CD4-positive, alpha-beta memory T cell (primary cell): ENCODE data around the gene FMN1. TPM values are rescaled to one million over a fixed set of nuclear protein-coding genes. Genes with fewer than 3 reads are reported as not detected.

Source experiments
- CTCF ChIA-PET: fragments of 350-600 bp; sonication (Branson Sonifier 250); formaldehyde crosslinking; loops from one replicate; lab custom pipeline; 2021; ENCODE audit warnings: inconsistent platforms; ENCODE audit not compliant: partially characterized antibody; lab: Charles Lee
- POLR2A ChIA-PET: fragments of 350-600 bp; sonication (Branson Sonifier 250); formaldehyde crosslinking; loops from one replicate; lab custom pipeline; 2021; ENCODE audit not compliant: partially characterized antibody; lab: Charles Lee
- DNase-seq, 5 donors: peaks; one replicate each; pipeline versions ENCODE4 v3.0.0 to v3.0.0-alpha.2; 2020 to 2022; ENCODE audit warnings: mixed read lengths in 1 of 5
- H3K27ac ChIP-seq: one replicate; pipeline ENCODE4 v1.7.0; 2013; ENCODE audit warnings: low read depth, low read length
- H3K27me3 ChIP-seq: 2 replicates; pipeline ENCODE4 v1.7.0; 2013; ENCODE audit warnings: mild to moderate bottlenecking, low read length, moderate library complexity; ENCODE audit not compliant: insufficient read depth
- H3K36me3 ChIP-seq: 2 replicates; pipeline ENCODE4 v1.7.0; 2013; ENCODE audit warnings: mild to moderate bottlenecking, low read length, moderate library complexity; ENCODE audit not compliant: insufficient read depth
- H3K4me1 ChIP-seq: 2 replicates; pipeline ENCODE4 v1.7.0; 2013; ENCODE audit warnings: mild to moderate bottlenecking, low read length, moderate library complexity; ENCODE audit not compliant: insufficient read depth
- H3K4me3 ChIP-seq, 2 donors: one replicate each; pipeline ENCODE4 v1.7.0; 2013; ENCODE audit warnings: low read length in 2 of 2, mild to moderate bottlenecking in 1 of 2
- H3K9me3 ChIP-seq, 2 donors: one replicate each; pipeline ENCODE4 v1.7.0; 2013; ENCODE audit warnings: low read length in 2 of 2, control low read depth in 1 of 2; ENCODE audit not compliant: control insufficient read depth in 1 of 2
- H3K27ac Mint-ChIP-seq, 7 donors: one replicate each; pipeline ENCODE4 v1.8.0; 2020 to 2021; ENCODE audit warnings: mixed read lengths in 7 of 7, mild to moderate bottlenecking in 6 of 7, inconsistent platforms in 3 of 7, moderate library complexity in 3 of 7
- H3K27me3 Mint-ChIP-seq, 2 donors: one replicate each; pipeline ENCODE4 v1.8.0; 2020 to 2021; ENCODE audit warnings: mixed read lengths in 2 of 2
- H3K36me3 Mint-ChIP-seq, 2 donors: one replicate each; pipeline ENCODE4 v1.8.0; 2020 to 2021; ENCODE audit warnings: mixed read lengths in 2 of 2, inconsistent platforms in 1 of 2, mild to moderate bottlenecking in 1 of 2
- H3K4me1 Mint-ChIP-seq, 4 donors: one replicate each; pipeline ENCODE4 v1.8.0; 2020 to 2021; ENCODE audit warnings: mixed read lengths in 4 of 4, mild to moderate bottlenecking in 1 of 4
- H3K4me3 Mint-ChIP-seq, 8 donors: one replicate each; pipeline ENCODE4 v1.8.0; 2020 to 2021; ENCODE audit warnings: mixed read lengths in 8 of 8, mild to moderate bottlenecking in 7 of 8, moderate library complexity in 6 of 8, inconsistent platforms in 3 of 8
- H3K9me3 Mint-ChIP-seq, 8 donors: one replicate each; pipeline ENCODE4 v1.8.0; 2020 to 2021; ENCODE audit warnings: mixed read lengths in 8 of 8, mild to moderate bottlenecking in 5 of 8, inconsistent platforms in 3 of 8, moderate library complexity in 1 of 8
- intact Hi-C: fragments of 100-400 bp; cut with micrococcal nuclease; formaldehyde crosslinking; loops from one replicate; pipeline ENCODE4 v1.15.1; 2023
- polyA plus RNA-seq, 2 donors: library from polyadenylated mRNA; unstranded; fragments of 300-500 nt; fragmentation: Illumina TruSeq; gene quantifications; one replicate each; pipeline ENCODE4 v1.2.3, GENCODE V29; 2021
- total RNA-seq, 2 experiments: library from RNA; stranded (reverse); gene quantifications; one replicate each; pipeline ENCODE4 v1.2.3, GENCODE V29; 2021

The FMN1 gene
- total and polyA plus RNA-seq, 4 experiments from 2014 or later = 0.02 to 0.84 (median 0.38) TPM

DNA sequence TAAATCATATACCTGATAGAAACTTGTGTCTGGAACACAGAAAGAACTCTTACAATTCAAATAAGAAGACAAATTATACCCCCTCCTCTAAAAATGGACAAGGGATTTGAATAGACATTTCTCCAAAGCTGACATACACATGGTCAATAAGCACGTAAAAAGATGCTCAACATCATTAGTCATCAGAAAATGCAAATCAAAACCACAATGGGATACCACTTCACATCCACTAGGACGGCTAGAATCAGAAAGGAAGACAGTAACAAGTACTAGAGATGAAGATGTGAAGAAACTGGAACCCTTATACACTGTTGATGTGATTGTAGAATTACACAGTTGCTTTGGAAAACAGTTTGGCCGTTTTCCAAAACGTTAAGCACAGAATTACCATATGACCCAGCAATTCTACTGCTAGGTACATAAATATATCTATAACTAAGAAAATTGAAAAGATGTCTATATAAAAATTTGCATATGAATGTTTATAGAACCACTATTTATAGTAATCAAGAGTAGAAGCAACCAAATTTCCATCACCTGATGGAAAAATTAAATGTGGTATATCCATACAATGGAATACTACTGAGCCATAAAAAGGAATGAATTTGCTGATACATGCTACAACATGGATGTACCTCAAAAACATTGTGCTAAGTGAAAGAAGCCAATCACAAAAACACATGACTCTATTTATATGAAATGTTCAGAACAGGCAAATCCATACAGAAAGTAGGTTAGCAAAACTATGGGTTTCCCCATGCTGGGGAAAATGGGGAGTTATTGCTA is 415.9 kb downstream of the FMN1 start:
- Histone ChIP-seq H3K9me3 (peaks cover 0 to 3% of the 10 kb centered on the region in 2 donors), H3K27me3 (no peaks in the 10 kb centered on the region), H3K4me3 (no peak overlapping the region), H3K27ac (no peak overlapping the region), H3K4me1 (no peaks in the 10 kb centered on the region), H3K36me3 (no peaks in the 10 kb centered on the region)
- Mint-ChIP-seq H3K36me3 (no peaks in the 10 kb centered on the region), H3K4me3 (no peak overlapping the region), H3K4me1 (no peaks in the 10 kb centered on the region), H3K27me3 (peaks cover 4 to 12% of the 10 kb centered on the region in 2 donors), H3K27ac (no peak overlapping the region), H3K9me3 (peaks cover 0 to 13% (median 4%) of the 10 kb centered on the region in 8 donors)
- CTCF ChIA-PET = no interaction called here
- no peak for DNase-seq
- intact Hi-C loops = no loop called here
- POLR2A ChIA-PET = no interaction called here

GRCh38 chr15:32775103-32775502 is 419.4 kb downstream of the FMN1 start:
- Histone ChIP-seq H3K4me3 (no peak overlapping the region), H3K36me3 (no peaks in the 10 kb centered on the region), H3K9me3 (peaks cover 0 to 3% of the 10 kb centered on the region in 2 donors), H3K4me1 (no peaks in the 10 kb centered on the region), H3K27me3 (no peaks in the 10 kb centered on the region), H3K27ac (no peak overlapping the region)
- no peak for DNase-seq
- POLR2A ChIA-PET = no interaction called here
- Mint-ChIP-seq H3K4me1 (no peaks in the 10 kb centered on the region), H3K27ac (no peak overlapping the region), H3K36me3 (no peaks in the 10 kb centered on the region), H3K4me3 (no peak overlapping the region), H3K27me3 (peaks cover 4 to 10% of the 10 kb centered on the region in 2 donors), H3K9me3 (peaks cover 0 to 10% (median 5%) of the 10 kb centered on the region in 8 donors)
- intact Hi-C loops = no loop called here
- CTCF ChIA-PET = no interaction called here

DNA sequence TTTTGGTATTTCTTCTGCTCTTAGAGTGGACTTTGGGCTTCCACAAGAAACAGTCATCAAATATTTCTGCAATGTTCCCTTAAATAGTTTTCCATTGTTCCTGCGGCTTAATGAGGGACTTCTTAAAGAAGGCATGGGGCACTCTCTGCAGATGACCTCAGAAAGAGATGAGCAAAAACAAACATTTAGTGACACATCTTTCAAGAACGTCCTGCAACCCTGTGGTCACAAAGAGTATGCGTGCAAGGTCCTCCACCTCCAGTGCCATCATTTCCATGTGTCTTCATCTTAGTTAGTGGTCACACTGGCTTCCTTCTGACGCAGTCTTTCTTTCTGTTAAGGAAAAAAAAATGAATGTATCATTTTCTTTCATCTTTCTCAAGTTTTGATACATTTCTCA is 420.5 kb downstream of the FMN1 start:
- Mint-ChIP-seq H3K4me1 (no peaks in the 10 kb centered on the region), H3K36me3 (no peaks in the 10 kb centered on the region), H3K4me3 (no peak overlapping the region), H3K9me3 (peaks cover 0 to 4% (median under 1%) of the 10 kb centered on the region in 8 donors), H3K27ac (no peak overlapping the region), H3K27me3 (peaks cover 1 to 12% of the 10 kb centered on the region in 2 donors)
- peaks cover 0 to 3% of the 10 kb centered on the region in 2 donors for H3K9me3 ChIP-seq
- ChIA-PET CTCF (no interaction called here), POLR2A (no interaction called here)
- DNase-seq = no peak
- H3K36me3 ChIP-seq = no peaks in the 10 kb centered on the region
- H3K27ac ChIP-seq = no peak overlapping the region
- no peaks in the 10 kb centered on the region for H3K4me1 ChIP-seq
- no peaks in the 10 kb centered on the region for H3K27me3 ChIP-seq
- intact Hi-C loops = no loop called here
- no peak overlapping the region for H3K4me3 ChIP-seq

DNA sequence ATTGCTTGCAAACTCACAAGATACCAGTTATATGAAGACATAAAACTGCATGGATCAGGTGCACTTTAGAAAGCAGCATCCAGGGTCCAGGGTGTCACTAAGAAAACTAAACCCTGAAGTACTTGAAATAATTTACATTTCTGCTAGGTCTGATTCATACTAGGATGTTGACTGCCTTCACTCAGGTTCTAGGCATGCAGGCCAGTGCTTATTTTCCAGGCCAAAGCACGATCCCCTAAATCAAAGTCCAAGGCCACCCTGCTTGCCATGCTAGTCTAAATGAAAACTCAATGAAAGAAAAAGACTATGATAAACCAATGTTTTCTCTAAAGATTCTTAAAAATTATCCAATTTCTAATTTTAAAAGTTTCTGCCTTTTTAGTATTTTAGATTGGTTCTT is 427.3 kb downstream of the FMN1 start:
- ChIA-PET CTCF (no interaction called here), POLR2A (no interaction called here)
- Histone ChIP-seq H3K4me1 (no peaks in the 10 kb centered on the region), H3K4me3 (no peak overlapping the region), H3K27me3 (no peaks in the 10 kb centered on the region), H3K9me3 (no peaks in the 10 kb centered on the region), H3K27ac (no peak overlapping the region), H3K36me3 (no peaks in the 10 kb centered on the region)
- H3K36me3 Mint-ChIP-seq = no peaks in the 10 kb centered on the region
- H3K27me3 Mint-ChIP-seq = peaks cover 9 to 12% of the 10 kb centered on the region in 2 donors
- H3K9me3 Mint-ChIP-seq = peaks cover 0 to 2% (median 0%) of the 10 kb centered on the region in 8 donors
- no peak overlapping the region for H3K4me3 Mint-ChIP-seq
- H3K27ac Mint-ChIP-seq = no peak overlapping the region
- H3K4me1 Mint-ChIP-seq = no peaks in the 10 kb centered on the region
- DNase-seq = no peak
- intact Hi-C loops = no loop called here

- H3K27ac ChIP-seq = no peak overlapping the region
- no peaks in the 10 kb centered on the region for H3K4me1 ChIP-seq
- H3K36me3 Mint-ChIP-seq = no peaks in the 10 kb centered on the region
- no peak overlapping the region for H3K4me3 ChIP-seq
- H3K27ac Mint-ChIP-seq = no peak overlapping the region
- DNase-seq = no peak
- intact Hi-C loops = no loop called here
- peaks cover 0 to 4% (median 0%) of the 10 kb centered on the region in 8 donors for H3K9me3 Mint-ChIP-seq
- H3K4me3 Mint-ChIP-seq = no peak overlapping the region
- no peaks in the 10 kb centered on the region for H3K27me3 ChIP-seq
- peaks cover 9 to 15% of the 10 kb centered on the region in 2 donors for H3K27me3 Mint-ChIP-seq
- no peaks in the 10 kb centered on the region for H3K36me3 ChIP-seq
- ChIA-PET POLR2A (no interaction called here), CTCF (no interaction called here)
- H3K9me3 ChIP-seq = no peaks in the 10 kb centered on the region
- no peaks in the 10 kb centered on the region for H3K4me1 Mint-ChIP-seq
These were observed 428.4 kb downstream of the FMN1 start for GRCh38 chr15:32766101-32766500.

- no peaks in the 10 kb centered on the region for H3K27me3 ChIP-seq
- DNase-seq = no peak
- no peaks in the 10 kb centered on the region for H3K9me3 ChIP-seq
- POLR2A ChIA-PET = no interaction called here
- peaks cover 0 to 4% (median 0%) of the 10 kb centered on the region in 8 donors for H3K9me3 Mint-ChIP-seq
- peaks cover 7 to 16% of the 10 kb centered on the region in 2 donors for H3K27me3 Mint-ChIP-seq
- no peaks in the 10 kb centered on the region for H3K36me3 Mint-ChIP-seq
- intact Hi-C loops = no loop called here
- CTCF ChIA-PET = no interaction called here
- no peak overlapping the region for H3K4me3 ChIP-seq
- no peaks in the 10 kb centered on the region for H3K4me1 Mint-ChIP-seq
- H3K27ac Mint-ChIP-seq = no peak overlapping the region
- H3K4me1 ChIP-seq = no peaks in the 10 kb centered on the region
- no peak overlapping the region for H3K27ac ChIP-seq
- no peaks in the 10 kb centered on the region for H3K36me3 ChIP-seq
- H3K4me3 Mint-ChIP-seq = no peak overlapping the region
These were observed 429.3 kb downstream of the FMN1 start for GRCh38 chr15:32765236-32765635.

DNA sequence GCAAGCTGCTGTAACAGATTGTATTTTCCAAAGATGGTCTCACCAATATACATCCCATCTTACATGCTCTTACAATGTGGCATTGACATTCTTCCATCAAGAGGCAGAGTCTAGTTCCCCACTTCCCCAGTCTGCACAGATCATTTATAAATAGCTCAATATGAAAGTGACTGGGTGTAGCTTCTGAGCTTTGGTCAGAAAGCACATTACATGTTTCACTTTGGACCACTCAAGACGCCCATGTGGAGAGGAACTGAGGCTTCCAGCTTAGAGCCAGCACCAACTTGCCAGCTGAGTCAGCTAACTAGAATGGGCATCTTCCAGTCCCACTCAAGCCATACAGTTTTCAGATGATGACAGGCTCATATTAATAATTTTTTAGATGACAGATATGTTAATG is 431.2 kb downstream of the FMN1 start:
- intact Hi-C loops = no loop called here
- Histone ChIP-seq H3K4me1 (no peaks in the 10 kb centered on the region), H3K9me3 (no peaks in the 10 kb centered on the region), H3K4me3 (no peak overlapping the region), H3K27me3 (no peaks in the 10 kb centered on the region), H3K36me3 (no peaks in the 10 kb centered on the region), H3K27ac (no peak overlapping the region)
- no peaks in the 10 kb centered on the region for H3K36me3 Mint-ChIP-seq
- H3K4me3 Mint-ChIP-seq = no peak overlapping the region
- CTCF ChIA-PET = no interaction called here
- peaks cover 7 to 13% of the 10 kb centered on the region in 2 donors for H3K27me3 Mint-ChIP-seq
- POLR2A ChIA-PET = no interaction called here
- no peak overlapping the region for H3K27ac Mint-ChIP-seq
- H3K4me1 Mint-ChIP-seq = no peaks in the 10 kb centered on the region
- DNase-seq = no peak
- H3K9me3 Mint-ChIP-seq = peaks cover 0 to 4% (median 0%) of the 10 kb centered on the region in 8 donors
